Activated T-cell treated with anti-CD3 and anti-CD28 coated beads for 24 hours (primary cell): Measurements from ENCODE around the gene MRGPRG.

Source experiments
- DNase-seq: peaks from one replicate; pipeline ENCODE4 v3.0.0-alpha.2; 2020; ENCODE audit warnings: low read depth

The MRGPRG gene

DNA sequence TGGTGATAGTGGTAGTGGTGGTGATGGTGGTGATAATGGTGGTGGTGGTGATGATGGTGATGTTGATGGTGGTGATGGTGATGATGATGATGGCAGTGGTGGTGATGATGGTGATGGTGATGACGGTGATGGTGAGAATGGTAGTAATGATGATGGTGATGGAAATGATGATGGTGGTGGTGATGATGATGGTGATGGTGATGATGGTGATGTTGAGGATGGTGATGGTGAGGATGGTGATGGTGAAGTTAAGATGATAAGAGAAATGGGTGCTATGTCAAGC is 11.8 kb downstream of the MRGPRG start:
- DNase-seq = no peak

DNA sequence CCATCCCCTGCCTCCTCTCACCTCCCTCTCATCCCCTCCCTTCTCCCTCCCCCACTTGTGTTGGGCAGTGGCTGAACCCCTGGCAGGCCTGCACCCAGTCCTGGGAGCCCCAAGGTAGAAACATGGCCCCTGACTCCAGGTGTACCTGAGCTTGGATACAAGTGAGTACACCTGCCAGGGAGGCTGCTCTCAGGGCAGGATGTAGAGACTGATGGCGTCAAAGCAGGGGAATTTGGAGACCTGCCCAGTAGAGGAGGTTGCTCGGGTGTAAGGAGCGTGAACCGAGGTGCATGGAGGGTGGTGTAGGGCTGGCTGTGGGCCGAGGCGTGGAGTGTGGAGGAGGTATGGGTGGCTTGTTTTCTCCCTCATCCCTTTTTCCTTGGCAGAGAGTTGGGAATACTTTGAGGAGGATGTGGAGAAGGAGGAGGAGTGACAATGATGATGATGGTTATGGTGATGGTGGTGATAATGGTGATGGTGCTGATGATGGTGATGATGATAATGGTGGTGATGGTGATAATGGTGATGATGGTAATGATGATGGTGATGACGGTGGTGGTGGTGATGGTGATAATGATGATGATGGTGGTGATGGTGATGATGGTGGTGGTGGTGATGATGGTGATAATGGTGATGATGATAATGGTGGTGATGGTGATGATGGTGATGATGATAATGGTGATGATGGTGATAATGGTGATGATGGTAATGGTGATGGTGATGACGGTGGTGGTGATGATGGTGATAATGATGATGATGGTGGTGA is 12.3 kb downstream of the MRGPRG start:
- DNase-seq = no peak

DNA sequence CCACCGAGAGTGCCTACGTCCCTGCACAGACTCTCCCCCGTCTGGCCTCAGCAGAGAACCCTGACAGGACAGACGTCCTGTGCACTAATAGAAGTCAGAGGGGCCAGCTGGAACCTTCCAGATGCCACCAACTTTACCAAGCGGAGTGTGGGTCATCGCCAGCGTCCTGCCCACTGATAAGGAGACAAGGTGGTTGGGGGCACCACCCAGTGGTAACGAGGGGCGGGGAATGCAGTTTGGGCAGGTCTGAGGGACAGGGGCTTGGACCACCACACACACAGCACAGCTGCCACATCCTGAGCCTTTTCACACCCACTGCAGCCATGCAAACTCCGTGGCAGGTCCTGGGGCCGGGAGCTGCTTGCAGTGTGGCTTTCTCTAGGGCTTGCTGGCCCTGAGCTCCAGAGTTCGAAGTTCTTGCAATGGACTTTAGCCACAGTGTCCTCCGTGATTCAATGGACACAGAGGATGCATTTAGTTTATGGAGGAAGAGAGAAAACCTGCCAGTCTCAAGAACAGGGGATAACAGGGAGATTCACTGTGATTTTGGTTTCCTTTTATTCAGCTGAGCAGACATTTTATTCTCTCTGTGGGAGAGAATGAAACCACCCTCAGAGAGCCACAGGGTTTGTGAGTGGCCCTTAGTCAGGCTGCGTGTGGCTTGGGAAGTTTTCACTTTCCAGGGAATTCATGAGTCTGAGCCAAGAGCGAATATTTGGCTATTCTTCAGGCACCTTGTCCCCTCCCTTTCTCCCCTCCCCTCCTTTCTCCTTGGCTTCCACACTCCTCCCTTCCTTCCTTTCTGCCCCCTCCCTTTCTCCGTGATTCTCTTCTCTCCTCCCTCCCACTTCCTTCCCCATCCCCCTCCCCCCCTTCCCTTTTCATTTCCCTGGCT is 13.1 kb downstream of the MRGPRG start:
- no peak for DNase-seq

DNA sequence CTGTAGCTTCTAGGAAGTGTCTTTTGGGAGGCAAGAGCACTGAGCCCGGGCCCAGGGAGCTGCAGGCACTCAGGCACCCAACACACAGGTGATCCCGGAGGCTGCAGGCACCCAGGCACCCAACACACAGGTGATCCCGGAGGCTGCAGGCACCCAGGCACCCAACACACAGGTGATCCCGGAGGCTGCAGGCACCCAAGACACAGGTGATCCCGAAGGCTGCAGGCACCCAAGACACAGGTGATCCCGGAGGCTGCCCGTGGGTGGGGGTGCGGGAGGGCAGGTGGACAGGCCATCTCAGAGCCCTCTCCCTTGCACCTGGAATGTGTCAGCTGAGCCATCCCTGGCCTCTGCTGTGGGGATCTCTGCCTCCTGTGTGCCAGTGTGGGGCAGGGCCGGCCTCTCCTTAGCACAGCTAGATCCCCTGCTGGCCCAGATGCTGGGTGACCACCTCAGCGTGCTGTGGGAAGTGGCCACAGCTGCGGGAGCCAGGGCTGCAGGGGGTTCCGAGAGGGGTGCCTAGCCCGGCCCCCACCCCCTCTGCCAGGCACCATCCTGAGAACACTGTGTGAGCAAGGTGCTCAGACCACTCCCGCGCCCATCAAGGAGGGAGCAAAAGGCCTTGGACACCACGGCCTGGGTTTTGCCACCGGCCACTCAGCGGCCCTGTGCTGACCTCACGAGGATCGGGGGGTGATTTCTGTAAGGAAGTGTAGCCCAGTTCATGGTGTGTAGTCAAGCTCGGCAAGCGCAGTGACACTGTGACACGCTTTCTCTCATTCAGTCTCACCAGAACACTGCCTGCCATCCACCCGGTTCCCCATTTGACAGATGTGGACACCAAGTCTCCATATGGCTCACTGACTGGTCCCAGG is 14.2 kb downstream of the MRGPRG start:
- no peak for DNase-seq

DNA sequence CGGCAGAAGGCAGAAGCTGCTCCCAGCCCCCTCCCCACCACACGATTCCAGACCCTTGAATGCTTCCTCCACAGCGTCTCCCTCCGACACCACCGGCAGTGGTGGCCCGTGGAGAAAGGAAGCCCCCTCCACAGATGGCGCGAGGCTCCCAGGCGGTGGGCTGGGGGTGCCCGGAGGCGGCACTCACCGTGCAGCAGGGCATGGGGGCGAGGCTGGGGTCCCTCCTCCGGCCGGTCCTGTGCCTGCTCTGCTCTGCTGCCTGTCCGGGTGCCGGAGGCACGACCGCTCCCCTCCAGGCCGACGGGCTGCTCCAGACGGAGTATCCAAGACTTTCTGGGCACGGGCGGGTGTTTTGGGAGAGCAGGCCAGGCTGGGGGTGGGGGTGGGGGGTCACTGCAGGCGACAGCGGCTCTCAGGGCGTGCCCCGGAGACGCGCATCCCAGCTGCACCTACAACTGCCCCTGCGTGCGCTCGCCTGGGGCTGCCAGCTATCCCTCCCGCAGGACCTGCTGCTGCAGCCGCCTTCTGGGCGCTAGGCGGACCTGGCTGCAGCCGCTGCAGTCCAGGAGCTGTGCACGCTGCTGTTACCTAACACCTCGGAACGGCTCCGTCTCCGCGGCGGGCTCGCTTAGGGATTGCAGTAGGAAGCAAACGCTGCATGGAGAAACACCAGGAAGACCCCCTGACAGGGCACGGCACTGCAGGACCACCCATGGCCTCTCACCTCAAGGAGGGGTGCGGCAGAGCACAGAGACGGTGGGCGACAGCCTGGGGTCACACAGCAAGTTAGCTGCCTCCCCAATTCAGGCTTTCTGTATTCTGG is 15.2 kb downstream of the MRGPRG start:
- no peak for DNase-seq

DNA sequence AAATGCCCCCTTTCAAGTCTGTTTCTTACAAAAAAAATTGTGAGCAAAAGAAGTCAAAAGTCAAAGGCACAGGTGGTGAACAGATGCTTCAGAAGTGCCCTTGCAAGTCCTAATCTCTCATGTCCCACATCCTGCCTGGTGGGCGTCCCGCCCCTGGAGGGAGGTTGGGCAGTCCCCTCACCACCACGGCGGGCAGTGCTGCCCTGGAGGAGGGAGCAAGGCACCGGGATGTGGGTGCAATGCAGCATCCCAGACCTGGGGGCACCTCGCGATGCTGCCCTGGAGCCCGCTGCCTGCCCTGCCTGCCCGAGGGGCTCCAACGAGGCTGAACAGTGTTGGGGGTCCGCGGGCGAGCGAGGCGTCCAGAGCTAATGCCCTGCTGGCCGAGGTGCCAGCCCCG is 15.9 kb downstream of the MRGPRG start:
- DNase-seq = no peak

DNA sequence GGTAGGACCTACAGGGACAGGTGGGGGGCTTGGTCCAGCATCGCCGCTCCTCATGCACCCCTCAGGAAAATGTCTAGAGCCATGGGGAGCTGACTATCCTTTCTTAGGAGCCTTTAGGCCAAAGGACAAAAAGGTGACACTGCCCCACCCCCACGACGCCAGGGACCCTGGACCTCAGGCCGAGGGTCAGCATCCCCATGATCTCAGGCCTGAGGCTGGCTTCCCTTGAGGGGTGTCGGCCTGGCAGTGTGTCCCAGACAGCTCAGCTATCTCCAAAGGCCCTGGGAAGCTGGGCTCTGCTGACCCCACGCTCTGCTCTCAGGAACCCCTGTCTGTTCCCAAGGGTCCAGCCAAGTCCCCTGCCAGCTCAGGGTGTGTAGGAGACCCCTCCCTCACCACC is 16.3 kb downstream of the MRGPRG start:
- DNase-seq = no peak

DNA sequence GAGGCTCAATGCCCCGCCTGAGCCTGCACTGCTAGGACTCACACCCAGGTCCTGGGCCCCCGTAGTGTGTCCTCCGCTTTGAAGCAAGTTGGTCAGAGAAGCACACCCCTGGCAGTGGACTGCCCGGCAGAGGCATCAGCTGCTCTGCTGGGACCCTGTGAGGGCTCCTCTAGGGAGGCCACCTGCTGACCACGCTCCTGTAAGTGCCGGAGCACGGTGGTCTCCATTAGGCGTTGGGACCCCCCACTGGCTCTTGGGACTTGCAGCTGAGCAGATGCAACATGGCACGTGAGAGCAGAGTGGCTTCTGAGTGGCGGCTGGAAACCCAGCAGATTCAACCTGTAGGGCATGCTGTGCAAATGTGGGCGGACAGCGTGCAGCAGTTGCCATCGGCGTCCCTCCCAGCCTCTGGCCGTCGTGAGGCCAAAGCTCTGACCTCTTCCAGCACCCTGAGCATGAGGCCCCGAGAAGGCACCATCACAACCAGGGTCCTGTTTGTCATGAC is 16.9 kb downstream of the MRGPRG start:
- no peak for DNase-seq

DNA sequence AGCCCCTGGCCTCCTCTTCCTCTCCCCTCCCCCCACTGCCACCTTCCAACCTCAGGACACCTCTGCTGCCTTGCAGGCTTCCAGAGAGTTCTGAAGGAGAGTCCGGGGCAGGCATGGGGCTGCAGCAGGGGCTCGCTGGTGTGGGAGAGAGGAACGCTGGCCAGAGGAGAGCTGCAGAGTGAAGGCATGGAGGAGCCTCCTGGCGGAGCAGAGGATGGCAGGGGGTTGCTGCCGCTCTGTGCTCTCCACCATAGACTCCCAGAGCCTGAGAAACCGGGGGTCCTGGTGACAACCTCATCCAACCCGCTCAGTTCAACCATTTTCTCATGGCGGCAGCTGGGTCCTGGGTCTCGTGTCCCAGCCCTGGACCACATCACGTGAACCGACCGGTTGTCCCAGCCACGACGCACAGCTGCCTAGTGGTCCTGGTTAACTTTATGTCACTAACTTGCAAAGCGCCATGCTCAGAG is 17.5 kb downstream of the MRGPRG start:
- DNase-seq = no peak

DNA sequence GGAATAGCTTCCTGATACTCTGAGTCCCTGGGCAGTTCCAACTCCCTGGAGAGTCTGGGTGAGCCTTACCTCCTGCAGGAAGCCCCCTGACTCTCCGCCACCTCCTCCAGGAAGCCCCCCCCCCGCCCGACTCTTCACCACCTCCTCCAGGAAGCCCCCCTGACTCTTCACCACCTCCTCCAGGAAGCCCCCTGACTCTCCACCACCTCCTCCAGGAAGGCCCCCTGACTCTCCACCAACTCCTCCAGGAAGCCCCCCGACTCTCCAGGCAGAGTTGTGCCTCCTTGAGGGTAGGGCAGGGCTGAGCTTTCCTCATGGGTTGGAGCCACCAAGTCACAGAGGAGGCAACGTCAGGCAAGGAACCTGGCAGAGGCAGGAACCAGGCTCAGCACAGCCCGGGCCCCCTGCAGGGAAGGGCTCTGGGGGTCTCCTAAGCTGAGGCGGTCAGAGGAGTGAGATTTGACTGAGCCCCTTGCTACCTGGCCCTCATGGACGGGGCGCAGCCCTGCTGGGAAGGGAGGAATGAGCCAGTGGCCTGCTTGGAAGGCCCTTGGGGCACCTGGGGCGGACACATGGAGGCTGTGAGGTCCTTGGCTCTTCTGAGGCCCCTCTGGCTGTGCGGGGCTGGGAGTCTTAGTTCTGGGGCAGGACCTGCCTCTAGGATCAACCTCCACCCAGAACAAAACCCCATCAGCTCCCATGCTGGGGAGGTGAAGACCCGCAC is 18.1 kb downstream of the MRGPRG start:
- no peak for DNase-seq

DNA sequence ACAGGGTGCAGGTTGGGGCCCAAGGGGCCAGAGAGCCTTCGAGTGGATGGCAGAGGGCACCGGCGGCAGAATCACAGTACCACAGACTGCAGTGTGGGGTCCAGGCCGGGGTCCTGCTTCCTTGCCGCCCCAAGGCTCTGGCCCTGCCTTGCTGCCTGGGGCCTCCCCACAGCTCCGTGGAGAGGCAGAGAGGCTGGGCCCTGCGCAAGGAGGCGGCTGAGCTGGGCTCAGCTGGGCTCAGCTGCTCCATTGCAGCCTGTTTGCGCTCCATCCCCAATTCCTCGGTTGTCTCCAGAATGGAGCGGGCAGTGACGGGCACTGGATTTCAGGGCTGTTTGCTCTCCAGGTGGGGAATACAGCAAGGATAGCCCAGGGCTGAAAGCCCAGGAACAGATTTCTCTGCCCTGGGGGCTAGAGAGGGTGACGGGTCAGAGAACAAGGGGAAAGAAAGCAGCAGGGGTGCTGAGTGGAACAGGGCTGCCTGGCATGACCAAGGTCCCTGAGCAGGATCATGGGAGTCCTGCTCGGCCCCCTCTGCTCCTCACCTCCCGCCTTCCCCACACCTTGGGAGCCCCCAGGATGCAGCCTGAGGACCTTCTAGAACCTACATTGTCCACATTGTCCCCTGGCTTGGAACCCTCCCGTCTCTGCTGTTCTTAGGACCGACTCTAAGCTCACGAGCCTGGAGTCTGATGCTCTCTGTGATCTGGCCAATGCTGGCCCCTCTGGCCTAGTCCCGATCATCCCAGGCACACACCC is 18.9 kb downstream of the MRGPRG start:
- DNase-seq = no peak

DNA sequence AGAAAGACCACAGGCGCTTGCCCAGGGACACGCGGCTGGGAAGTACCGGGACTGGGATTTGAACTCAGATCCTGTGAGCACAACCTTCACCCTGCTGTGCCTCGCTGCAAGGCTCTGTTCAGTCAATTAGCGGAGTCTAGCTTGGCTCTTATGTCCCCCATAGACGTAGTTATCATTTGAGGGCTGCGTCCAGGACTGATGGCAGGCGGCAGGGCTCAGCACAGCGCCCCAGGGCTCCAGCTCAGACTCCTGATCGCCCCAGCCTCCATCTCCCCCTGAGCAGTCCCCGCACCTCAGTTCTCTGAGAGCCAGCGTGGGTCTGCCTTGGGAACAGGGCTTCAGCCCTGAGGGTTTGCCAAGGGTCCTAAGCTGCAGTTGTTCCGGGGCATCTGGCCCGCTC is 19.8 kb downstream of the MRGPRG start:
- DNase-seq = no peak

DNA sequence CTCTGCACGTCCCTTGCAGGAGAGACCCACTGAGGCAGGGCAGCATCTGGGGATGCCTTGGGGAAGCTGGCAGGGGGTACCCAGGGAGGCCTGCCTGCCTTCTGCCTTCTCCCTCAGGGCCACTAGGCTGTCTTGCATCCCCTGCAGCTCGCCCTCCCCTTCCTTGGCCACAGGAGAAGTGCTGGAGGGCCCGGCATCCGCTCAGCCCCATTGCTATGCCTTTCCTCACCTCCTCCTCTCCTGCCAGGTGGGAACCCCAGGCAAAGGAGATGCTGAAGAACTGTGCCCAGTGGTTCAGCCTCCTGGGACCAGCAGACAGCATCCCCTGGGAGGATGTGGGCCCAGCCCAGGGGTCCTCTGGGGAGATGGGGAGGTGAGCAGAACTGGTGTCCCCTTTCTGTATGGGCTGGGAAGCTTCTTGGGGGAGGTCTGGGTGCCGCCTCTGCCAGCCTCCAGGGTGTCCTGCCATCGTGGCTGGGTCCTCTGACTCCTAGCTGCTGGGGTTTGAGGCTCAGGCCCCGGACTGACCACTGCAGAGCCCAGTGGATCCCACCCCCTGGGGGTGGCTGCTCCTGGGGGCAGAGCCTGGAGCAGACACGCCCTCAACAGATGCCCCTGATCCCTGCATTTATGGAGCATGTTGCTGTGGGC is 20.6 kb downstream of the MRGPRG start:
- DNase-seq = no peak

DNA sequence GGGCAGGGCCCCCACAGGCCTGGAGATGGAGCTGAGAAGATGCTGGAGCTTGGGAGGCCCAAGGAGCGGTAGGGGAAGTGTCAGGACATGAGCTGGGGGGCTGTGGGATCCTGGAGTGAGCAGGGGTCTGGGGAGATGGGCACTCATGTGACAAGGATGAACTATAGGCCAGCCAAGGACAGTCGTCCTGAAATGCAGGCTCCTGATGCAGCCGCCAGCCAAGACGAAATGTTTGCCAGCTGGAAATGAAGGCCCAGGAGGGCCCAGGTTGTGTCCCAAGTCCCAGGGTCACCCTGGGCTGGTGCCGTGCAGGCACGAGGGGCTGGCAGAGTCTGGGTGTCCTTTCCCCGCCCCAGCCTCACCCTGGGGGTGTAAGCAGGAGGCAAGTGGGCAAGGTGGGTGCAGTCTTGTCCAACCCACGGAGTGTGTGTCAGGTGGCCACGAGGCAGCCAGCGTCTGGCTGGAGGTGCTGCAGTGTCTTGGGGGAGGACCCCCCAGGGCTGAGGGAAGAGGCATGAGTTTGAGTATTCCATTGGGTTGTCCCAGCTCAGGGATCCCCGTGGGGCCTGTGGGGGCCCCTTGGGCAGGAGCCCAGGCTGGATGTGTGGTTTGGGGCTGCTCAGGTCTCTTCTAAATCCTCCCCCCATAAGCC is 21.4 kb downstream of the MRGPRG start:
- no peak for DNase-seq

DNA sequence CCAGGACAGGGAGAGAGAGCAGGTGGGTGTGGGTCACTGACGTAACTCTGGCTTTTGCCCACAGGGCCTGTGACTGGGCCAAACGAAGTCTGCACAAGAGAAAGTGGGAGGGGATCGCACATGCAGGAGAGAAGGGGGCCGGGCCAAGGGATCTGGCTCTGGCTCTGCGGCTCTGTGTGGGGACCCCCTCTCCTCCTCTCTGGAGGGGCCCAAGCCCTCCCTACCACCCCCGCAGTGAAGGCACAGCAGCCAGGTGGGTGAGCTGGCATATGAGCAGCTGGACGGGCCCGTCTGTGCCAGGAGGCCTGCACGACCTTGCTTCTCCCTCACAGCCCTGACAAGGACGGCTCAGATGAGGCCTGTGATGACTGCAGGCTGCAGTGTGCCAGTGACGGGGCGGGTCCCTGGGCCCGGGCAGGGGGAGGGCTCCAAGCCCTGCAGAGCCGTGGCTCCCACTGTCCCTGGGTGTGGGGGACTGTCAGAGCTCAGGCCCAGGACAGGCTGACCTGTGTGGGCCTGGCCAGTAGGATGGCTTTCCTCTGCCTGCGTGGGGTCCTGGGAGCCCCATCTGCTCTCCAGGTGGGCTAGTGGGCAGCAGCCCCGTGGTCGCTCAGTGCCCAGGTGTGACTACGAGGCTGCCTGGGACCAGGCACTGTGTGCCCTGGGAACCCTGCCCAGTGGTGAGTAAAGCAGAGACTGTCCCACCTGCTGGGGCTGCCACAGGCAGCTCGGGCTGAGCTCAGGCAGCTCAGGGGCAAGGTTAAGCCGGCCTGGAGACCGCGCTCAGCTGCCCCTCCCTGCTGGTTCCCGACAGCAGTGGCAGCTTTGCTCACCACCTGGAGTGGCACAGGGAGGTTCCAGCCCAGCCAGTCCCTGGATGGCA is 22.2 kb downstream of the MRGPRG start:
- DNase-seq = no peak

DNA sequence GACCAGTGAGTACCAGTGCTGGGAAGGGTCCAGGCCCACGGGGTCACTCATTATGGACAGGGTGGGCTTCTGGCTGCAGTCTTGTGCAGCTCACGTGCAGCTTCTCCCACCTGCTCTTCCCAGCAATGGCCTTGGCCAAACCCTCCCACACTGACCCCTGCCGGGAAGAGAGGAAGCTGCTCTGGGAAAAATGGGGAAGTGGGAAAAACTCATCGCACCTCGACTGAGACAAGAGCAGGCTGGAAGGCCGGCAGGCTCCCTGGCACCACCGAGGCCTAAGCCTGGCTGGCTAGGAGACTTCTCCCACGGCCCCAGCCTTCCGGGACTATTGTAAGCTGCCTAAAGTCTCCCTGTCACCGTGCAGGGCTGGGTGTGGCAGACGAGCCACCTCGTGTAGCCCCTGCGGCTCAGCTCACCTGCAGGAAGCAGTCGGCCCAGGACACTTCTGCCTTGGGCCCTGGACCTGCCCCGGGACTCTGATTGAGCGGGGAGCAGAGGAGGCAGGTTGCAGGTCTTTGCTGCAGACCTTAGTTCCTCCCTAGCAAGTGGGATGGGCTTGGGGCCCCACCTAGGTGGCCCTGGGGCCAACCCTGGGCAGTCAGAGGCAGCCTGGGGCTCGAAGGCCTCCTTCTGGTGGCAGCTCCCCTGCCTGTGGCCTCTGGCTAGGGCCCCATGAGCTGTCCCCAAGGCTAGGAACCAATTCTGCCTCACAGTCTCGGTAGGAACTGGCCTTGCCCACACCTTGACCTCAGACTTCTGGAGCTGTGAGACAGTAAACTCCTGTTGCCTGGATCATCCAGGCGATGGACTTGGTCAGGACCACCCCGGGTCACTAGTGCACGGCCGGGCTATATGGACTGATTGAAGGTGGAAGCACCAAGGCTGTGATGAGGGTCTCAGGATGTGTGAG is 23.1 kb downstream of the MRGPRG start:
- no peak for DNase-seq
